Breast epithelium (tissue), 3 donors: ENCODE data around the gene CEBPB.

Experiments
- CTCF ChIP-seq, 3 donors: fragments of 450-650 bp; IDR thresholded peaks; one replicate each; pipeline ENCODE4 v1.5.1; 2016 to 2017; ENCODE audit warnings: antibody characterized with exemption in 3 of 3, mild to moderate bottlenecking in 3 of 3, moderate library complexity in 3 of 3
- POLR2A ChIP-seq: fragments of 450-650 bp; IDR thresholded peaks from one replicate; pipeline ENCODE4 v1.6.1; 2016; ENCODE audit warnings: antibody characterized with exemption, mild to moderate bottlenecking, moderate library complexity
- POLR2AphosphoS5 ChIP-seq, 3 donors: sonication (generic); formaldehyde crosslinking; IDR thresholded peaks; one replicate each; pipeline ENCODE4 v1.6.1; 2017; ENCODE audit warnings: antibody characterized with exemption in 3 of 3

- TF ChIP-seq CTCF (IDR thresholded peaks at IDR 0.05) (no peak), POLR2AphosphoS5 (IDR thresholded peaks at IDR 0.05) (no peak), POLR2A (no peak)
Measured at GRCh38 chr20:50226093-50226974, 35.7 kb downstream of the CEBPB start.
